WTC11 (cell line): ENCODE data around the gene DEPDC5. TPM values are rescaled to one million over a fixed set of nuclear protein-coding genes. Genes with fewer than 3 reads are reported as not detected.

Source experiments
- ATAC-seq: fragments of 200-7000 bp; cut with Tn5 transposase; 2 replicates; pipeline ENCODE4 v1.10.0; 2021; ENCODE audit warnings: mild to moderate bottlenecking, moderate library complexity
- CTCF ChIA-PET: fragments of 300-600 bp; sonication (Branson Sonifier 250); formaldehyde crosslinking; loops from one replicate; lab custom pipeline; 2021; ENCODE audit warnings: antibody characterized with exemption; lab: Charles Lee
- POLR2A ChIA-PET: fragments of 350-600 bp; sonication (Branson Sonifier 250); formaldehyde crosslinking; loops from one replicate; lab custom pipeline; 2021; ENCODE audit warnings: antibody characterized with exemption; lab: Charles Lee
- DNase-seq: peaks from one replicate; pipeline ENCODE4 v3.0.0; 2021; ENCODE audit warnings: low spot score
- H3K27ac Mint-ChIP-seq: 2 replicates; pipeline ENCODE4 v1.8.0; 2021; ENCODE audit warnings: mixed read lengths
- H3K27me3 Mint-ChIP-seq: 2 replicates; pipeline ENCODE4 v1.8.0; 2021; ENCODE audit warnings: low read depth, mild to moderate bottlenecking, moderate library complexity, mixed read lengths
- H3K36me3 Mint-ChIP-seq: 2 replicates; pipeline ENCODE4 v1.8.0; 2021; ENCODE audit warnings: mixed read lengths
- H3K4me1 Mint-ChIP-seq: 2 replicates; pipeline ENCODE4 v1.8.0; 2022; ENCODE audit warnings: mixed read lengths
- H3K4me3 Mint-ChIP-seq: 2 replicates; pipeline ENCODE4 v1.8.0; 2021; ENCODE audit warnings: mild to moderate bottlenecking, moderate library complexity, mixed read lengths
- H3K9me3 Mint-ChIP-seq: 2 replicates; pipeline ENCODE4 v1.8.0; 2021; ENCODE audit warnings: mixed read lengths
- CREB1 ChIP-seq: sonication (generic); formaldehyde crosslinking; IDR thresholded peaks from 2 replicates; pipeline ENCODE4 v1.8.0; 2023; ENCODE audit warnings: mild to moderate bottlenecking, missing genetic modification reagents
- ETV6 ChIP-seq: sonication (generic); formaldehyde crosslinking; IDR thresholded peaks from 2 replicates; pipeline ENCODE4 v1.8.1; 2022; ENCODE audit warnings: mild to moderate bottlenecking, missing genetic modification reagents
- FOXK1 ChIP-seq: sonication (generic); formaldehyde crosslinking; IDR thresholded peaks from 2 replicates; pipeline ENCODE4 v1.8.0; 2022; ENCODE audit warnings: mild to moderate bottlenecking, moderate library complexity, missing genetic modification reagents
- GTF2I ChIP-seq: fragments of 250-450 bp; sonication (Bioruptor Pico); conservative IDR thresholded peaks from 2 replicates; pipeline ENCODE4 v1.4.0; 2021; ENCODE audit warnings: mild to moderate bottlenecking
- IRF2 ChIP-seq: sonication (generic); formaldehyde crosslinking; IDR thresholded peaks from 2 replicates; pipeline ENCODE4 v1.8.0; 2022; ENCODE audit warnings: low read depth, missing genetic modification reagents, borderline replicate concordance
- KAT7 ChIP-seq: sonication (generic); formaldehyde crosslinking; IDR thresholded peaks from 2 replicates; pipeline ENCODE4 v1.8.1; 2023; ENCODE audit warnings: missing genetic modification reagents, mild to moderate bottlenecking, borderline replicate concordance
- MXD4 ChIP-seq: fragments of 250-450 bp; sonication (Bioruptor Pico); IDR thresholded peaks from 2 replicates; pipeline ENCODE4 v1.8.0; 2021; ENCODE audit warnings: mild to moderate bottlenecking, moderate library complexity, borderline replicate concordance
- NFATC4 ChIP-seq: fragments of 250-450 bp; sonication (Bioruptor Pico); IDR thresholded peaks from 2 replicates; pipeline ENCODE4 v1.9.0; 2021; ENCODE audit warnings: mild to moderate bottlenecking
- OVOL2 ChIP-seq: fragments of 250-450 bp; sonication (Bioruptor Pico); IDR thresholded peaks from 2 replicates; pipeline ENCODE4 v1.9.0; 2021; ENCODE audit warnings: mild to moderate bottlenecking, borderline replicate concordance
- PRRX2 ChIP-seq: fragments of 250-450 bp; sonication (Bioruptor Pico); IDR thresholded peaks from 2 replicates; pipeline ENCODE4 v1.8.0; 2021; ENCODE audit warnings: mild to moderate bottlenecking
- RELA ChIP-seq: sonication (generic); formaldehyde crosslinking; IDR thresholded peaks from 2 replicates; pipeline ENCODE4 v1.8.1; 2022; ENCODE audit warnings: missing genetic modification reagents, mild to moderate bottlenecking, borderline replicate concordance
- TEAD1 ChIP-seq: sonication (generic); formaldehyde crosslinking; IDR thresholded peaks from 2 replicates; pipeline ENCODE4 v1.8.0; 2022; ENCODE audit warnings: mild to moderate bottlenecking, missing genetic modification reagents
- ZNF121 ChIP-seq: sonication (generic); formaldehyde crosslinking; IDR thresholded peaks from 2 replicates; pipeline ENCODE4 v1.8.0; 2023; ENCODE audit warnings: missing genetic modification reagents
- ZNF138 ChIP-seq: sonication (generic); formaldehyde crosslinking; conservative IDR thresholded peaks from 2 replicates; pipeline ENCODE4 v1.8.1; 2022; ENCODE audit warnings: mild to moderate bottlenecking, moderate library complexity, missing genetic modification reagents
- ZNF232 ChIP-seq: sonication (generic); formaldehyde crosslinking; IDR thresholded peaks from 2 replicates; pipeline ENCODE4 v1.8.0; 2022; ENCODE audit warnings: mild to moderate bottlenecking, missing genetic modification reagents
- ZNF416 ChIP-seq: fragments of 250-450 bp; sonication (Bioruptor Pico); IDR thresholded peaks from 2 replicates; pipeline ENCODE4 v1.9.0; 2021; ENCODE audit warnings: mild to moderate bottlenecking, inconsistent platforms
- ZNF671 ChIP-seq: fragments of 250-450 bp; sonication (Bioruptor Pico); IDR thresholded peaks from 2 replicates; pipeline ENCODE4 v1.8.0; 2021; ENCODE audit warnings: mild to moderate bottlenecking
- total RNA-seq: library from RNA; stranded (reverse); gene quantifications from 3 replicates; pipeline ENCODE4 v1.2.3, GENCODE V29; 2021
- TF ChIP-seq, protein P1 (sequence below): sonication (generic); formaldehyde crosslinking; IDR thresholded peaks from 2 replicates; pipeline ENCODE4 v1.8.1; 2023; ENCODE audit warnings: mild to moderate bottlenecking, missing genetic modification reagents, moderate library complexity
- TF ChIP-seq, protein P2 (sequence below): sonication (generic); formaldehyde crosslinking; IDR thresholded peaks from 2 replicates; pipeline ENCODE4 v1.8.0; 2022; ENCODE audit warnings: mild to moderate bottlenecking, missing genetic modification reagents
- TF ChIP-seq, protein P3 (sequence below): sonication (generic); formaldehyde crosslinking; IDR thresholded peaks from 2 replicates; pipeline ENCODE4 v1.8.1; 2022; ENCODE audit warnings: low read depth, mild to moderate bottlenecking, moderate library complexity, missing genetic modification reagents, borderline replicate concordance
- TF ChIP-seq, protein P4 (sequence below): sonication (generic); formaldehyde crosslinking; IDR thresholded peaks from 2 replicates; pipeline ENCODE4 v1.8.0; 2023; ENCODE audit warnings: missing genetic modification reagents

DEPDC5 gene
- total RNA-seq, 1 experiment from 2014 or later: 40.5 TPM

DNA sequence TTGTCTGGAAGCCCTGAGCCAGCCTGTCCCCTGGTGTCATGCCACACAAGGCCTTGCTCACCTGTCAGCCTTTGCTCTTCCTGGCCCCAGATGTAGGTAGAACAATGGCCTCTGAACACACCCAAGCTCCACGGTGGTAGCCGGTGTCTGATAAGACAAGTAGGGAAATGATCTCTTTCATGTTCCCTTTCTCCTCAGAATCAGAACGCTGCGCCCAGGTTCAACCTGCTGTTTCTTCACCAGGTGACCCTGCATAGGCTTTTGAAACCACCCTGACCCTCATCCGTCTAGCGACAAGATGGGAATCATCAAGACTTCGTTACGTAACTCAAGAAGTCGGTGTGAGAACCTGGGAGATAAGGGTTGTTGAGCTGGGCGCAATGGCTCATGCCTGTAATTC, 161.8 kb downstream of the DEPDC5 start:
- DNase-seq (no peak), ATAC-seq (no peak)
- CTCF ChIA-PET: interaction anchor here (4.7 kb wide), 1 partner anchor 55 kb away, joined by 31 read pairs; no protein-coding TSS in a partner anchor
- TF ChIP-seq MXD4 (CRISPR knock-in tag) (no peak), ETV6 (no peak), FOXK1 (CRISPR knock-in tag) (no peak), OVOL2 (CRISPR knock-in tag) (no peak), TEAD1 (CRISPR knock-in tag) (no peak), CREB1 (CRISPR knock-in tag) (no peak), ZNF671 (CRISPR knock-in tag) (no peak), ZNF121 (no peak)
- Mint-ChIP-seq H3K27ac (peak overlapping the region; percentile 19; the same call in 1 of the 2 replicates), H3K9me3 (no peaks in the 10 kb centered on the region), H3K36me3 (no peaks in the 10 kb centered on the region), H3K4me3 (no peak overlapping the region), H3K27me3 (no peaks in the 10 kb centered on the region), H3K4me1 (no peaks in the 10 kb centered on the region)
- POLR2A ChIA-PET: no interaction called here

DNA sequence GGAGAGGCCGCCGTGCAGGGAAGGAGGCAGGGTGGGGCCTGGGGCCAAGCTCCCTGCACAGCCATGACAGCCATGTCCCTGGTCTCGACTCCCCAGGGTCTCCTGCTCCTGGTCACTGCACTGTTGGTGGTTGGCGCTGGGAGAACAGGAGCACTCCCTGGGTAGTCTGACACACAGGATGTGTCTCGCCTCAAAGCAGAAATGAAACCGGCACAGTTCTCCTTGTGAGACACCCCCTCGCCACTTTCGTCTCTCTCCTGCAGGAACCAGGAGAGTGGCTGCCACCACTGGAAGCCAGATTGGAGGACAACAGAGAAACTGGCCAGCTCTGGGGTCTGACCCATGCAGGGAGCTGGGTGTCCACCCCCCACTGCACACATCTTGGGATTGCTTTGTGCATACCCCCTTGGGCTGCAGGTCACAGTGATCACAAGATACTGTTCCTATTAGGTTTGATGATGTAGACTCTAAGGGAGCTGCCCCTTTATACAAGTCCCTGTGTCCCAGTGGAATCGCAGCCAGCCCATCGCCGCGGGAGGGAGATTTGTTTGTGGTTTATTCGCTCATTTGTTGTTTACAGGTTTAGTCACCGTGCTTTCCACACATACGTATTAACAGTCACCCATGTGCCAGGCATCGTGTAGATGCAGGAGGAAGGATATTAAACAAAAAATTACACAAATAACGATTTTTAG, 163.6 kb downstream of the DEPDC5 start:
- H3K36me3 Mint-ChIP-seq: no peaks in the 10 kb centered on the region
- H3K27me3 Mint-ChIP-seq: no peaks in the 10 kb centered on the region
- no peak overlapping the region for H3K27ac Mint-ChIP-seq
- POLR2A ChIA-PET: interaction anchor here (1.3 kb wide), 1 partner anchor 31 kb away, joined by 9 read pairs; no protein-coding TSS in a partner anchor
- no peak for TF ChIP-seq PRRX2
- DNase-seq (no peak), ATAC-seq (no peak)
- H3K4me3 Mint-ChIP-seq: no peak overlapping the region
- no peaks in the 10 kb centered on the region for H3K4me1 Mint-ChIP-seq
- H3K9me3 Mint-ChIP-seq: no peaks in the 10 kb centered on the region
- CTCF ChIA-PET: interaction anchor here (0.8 to 4.7 kb wide), 3 partner anchors 31 to 60 kb away, joined by 3 to 31 read pairs (median 4); no protein-coding TSS in a partner anchor

DNA sequence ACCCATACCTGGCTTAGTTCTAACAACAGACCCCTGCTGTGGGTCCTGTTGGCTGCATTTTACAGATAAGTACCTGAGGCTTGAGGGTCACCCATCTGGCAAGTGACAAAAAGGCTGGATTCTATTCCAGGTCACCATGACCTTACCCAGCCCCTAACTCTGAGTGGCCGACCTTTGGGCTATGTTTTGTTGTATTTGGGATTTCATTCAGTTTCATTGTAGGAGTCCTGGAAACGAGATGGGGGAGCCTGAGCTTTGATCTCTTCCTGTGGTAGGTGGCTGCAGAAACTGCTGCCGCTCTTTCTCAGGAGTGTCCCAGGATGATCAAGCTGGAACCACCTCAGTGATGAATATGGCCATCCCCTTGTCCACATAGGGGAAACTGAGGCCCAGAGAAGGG, 165.9 kb downstream of the DEPDC5 start:
- no peak overlapping the region for H3K4me3 Mint-ChIP-seq
- ChIA-PET CTCF (interaction anchor here (1.2 to 4.7 kb wide), 2 partner anchors 51 to 254 kb away, joined by 3 to 31 read pairs; no protein-coding TSS in a partner anchor), POLR2A (no interaction called here)
- H3K9me3 Mint-ChIP-seq: no peaks in the 10 kb centered on the region
- H3K4me1 Mint-ChIP-seq: no peaks in the 10 kb centered on the region
- DNase-seq (no peak), ATAC-seq (no peak)
- TF ChIP-seq, protein P1, sequence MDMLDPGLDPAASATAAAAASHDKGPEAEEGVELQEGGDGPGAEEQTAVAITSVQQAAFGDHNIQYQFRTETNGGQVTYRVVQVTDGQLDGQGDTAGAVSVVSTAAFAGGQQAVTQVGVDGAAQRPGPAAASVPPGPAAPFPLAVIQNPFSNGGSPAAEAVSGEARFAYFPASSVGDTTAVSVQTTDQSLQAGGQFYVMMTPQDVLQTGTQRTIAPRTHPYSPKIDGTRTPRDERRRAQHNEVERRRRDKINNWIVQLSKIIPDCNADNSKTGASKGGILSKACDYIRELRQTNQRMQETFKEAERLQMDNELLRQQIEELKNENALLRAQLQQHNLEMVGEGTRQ: no peak
- no peak for TF ChIP-seq OVOL2 (CRISPR knock-in tag)
- H3K27me3 Mint-ChIP-seq: no peaks in the 10 kb centered on the region
- no peaks in the 10 kb centered on the region for H3K36me3 Mint-ChIP-seq
- no peak overlapping the region for H3K27ac Mint-ChIP-seq

DNA sequence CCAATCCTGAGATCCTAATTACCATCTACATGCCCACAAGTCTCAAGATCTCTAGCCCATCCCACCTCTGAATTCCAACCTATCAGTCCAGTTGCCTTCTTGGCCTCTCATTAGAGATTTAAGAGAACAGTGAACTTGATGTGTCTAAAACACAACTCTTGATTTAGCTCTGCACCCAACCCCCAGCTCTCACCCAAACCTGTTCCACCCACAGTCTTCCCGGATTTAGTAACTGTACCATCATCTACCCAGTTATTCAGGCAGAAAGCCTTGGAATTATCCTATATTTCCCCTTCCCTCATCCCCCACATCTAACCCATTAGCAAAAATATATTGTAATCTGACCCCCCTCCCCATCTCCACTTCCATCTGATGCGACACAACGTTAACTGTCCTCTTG, 166.5 kb downstream of the DEPDC5 start:
- Mint-ChIP-seq H3K36me3 (no peaks in the 10 kb centered on the region), H3K4me3 (no peak overlapping the region), H3K27ac (no peak overlapping the region), H3K4me1 (no peaks in the 10 kb centered on the region), H3K9me3 (no peaks in the 10 kb centered on the region), H3K27me3 (no peaks in the 10 kb centered on the region)
- ATAC-seq (no peak), DNase-seq (no peak)
- TF ChIP-seq ZNF416 (CRISPR knock-in tag): no peak
- no peak for TF ChIP-seq ZNF138 (CRISPR knock-in tag)
- no peak for TF ChIP-seq ZNF232 (CRISPR knock-in tag)
- TF ChIP-seq KAT7: no peak
- TF ChIP-seq IRF2: no peak
- TF ChIP-seq, protein P2, sequence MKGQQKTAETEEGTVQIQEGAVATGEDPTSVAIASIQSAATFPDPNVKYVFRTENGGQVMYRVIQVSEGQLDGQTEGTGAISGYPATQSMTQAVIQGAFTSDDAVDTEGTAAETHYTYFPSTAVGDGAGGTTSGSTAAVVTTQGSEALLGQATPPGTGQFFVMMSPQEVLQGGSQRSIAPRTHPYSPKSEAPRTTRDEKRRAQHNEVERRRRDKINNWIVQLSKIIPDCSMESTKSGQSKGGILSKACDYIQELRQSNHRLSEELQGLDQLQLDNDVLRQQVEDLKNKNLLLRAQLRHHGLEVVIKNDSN (CRISPR knock-in tag): no peak
- TF ChIP-seq GTF2I: no peak
- no peak for TF ChIP-seq NFATC4 (CRISPR knock-in tag)
- TF ChIP-seq, protein P3, sequence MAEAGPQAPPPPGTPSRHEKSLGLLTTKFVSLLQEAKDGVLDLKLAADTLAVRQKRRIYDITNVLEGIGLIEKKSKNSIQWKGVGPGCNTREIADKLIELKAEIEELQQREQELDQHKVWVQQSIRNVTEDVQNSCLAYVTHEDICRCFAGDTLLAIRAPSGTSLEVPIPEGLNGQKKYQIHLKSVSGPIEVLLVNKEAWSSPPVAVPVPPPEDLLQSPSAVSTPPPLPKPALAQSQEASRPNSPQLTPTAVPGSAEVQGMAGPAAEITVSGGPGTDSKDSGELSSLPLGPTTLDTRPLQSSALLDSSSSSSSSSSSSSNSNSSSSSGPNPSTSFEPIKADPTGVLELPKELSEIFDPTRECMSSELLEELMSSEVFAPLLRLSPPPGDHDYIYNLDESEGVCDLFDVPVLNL (CRISPR knock-in tag): no peak
- TF ChIP-seq, protein P1: no peak
- TF ChIP-seq, protein P4, sequence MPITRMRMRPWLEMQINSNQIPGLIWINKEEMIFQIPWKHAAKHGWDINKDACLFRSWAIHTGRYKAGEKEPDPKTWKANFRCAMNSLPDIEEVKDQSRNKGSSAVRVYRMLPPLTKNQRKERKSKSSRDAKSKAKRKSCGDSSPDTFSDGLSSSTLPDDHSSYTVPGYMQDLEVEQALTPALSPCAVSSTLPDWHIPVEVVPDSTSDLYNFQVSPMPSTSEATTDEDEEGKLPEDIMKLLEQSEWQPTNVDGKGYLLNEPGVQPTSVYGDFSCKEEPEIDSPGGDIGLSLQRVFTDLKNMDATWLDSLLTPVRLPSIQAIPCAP (CRISPR knock-in tag): no peak
- TF ChIP-seq RELA (CRISPR knock-in tag): no peak
- POLR2A ChIA-PET: no interaction called here
- CTCF ChIA-PET: interaction anchor here (4.7 kb wide), 1 partner anchor 51 kb away, joined by 31 read pairs; no protein-coding TSS in a partner anchor
